Measurements from ENCODE around the gene HAUS7. TPM values are rescaled to one million over a fixed set of nuclear protein-coding genes. Genes with fewer than 3 reads are reported as not detected.

Gene HAUS7
- polyA plus RNA-seq, 1 donor (not counting 4 experiments of a cell fraction or from before 2014, with no cell fraction given) = 13.8 TPM

DNA sequence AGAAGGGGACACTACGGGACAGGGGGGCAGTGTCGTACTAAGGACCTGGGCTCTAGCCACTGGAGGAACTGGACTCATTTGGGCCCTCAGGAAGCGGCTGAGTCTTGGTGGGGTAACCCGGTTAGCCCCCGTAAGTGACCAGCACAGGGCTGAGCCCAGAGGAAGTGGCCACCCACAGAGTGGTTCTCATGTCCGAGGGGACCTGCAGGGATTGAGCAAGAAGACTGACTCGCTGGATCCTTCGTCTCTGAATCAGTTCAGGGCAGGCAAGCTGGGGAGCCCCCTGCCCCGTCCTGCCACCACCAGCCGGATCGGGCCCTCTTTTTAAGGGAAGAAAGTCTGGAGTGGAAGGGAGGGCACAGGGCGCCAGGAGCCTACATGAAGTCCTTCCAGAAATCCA, 23.7 kb upstream of the HAUS7 start:
- no peaks in the 10 kb centered on the region for H4K20me1 ChIP-seq (ENCODE audit: control insufficient read depth, extremely low read depth, insufficient read depth, low read length)
- H3K9me3 ChIP-seq (ENCODE audit: control insufficient read depth, low read depth, low read length) = no peaks in the 10 kb centered on the region
- dilution Hi-C loops (cut with MboI; ENCODE audit: extremely low pct_ligation_motif_present, low sequenced_read_pairs) = no loop called here
- DNase-seq (ENCODE audit: low read depth, low spot score) (no peak), FAIRE-seq (no peak)
- H3K4me2 ChIP-seq (ENCODE audit: control insufficient read depth, extremely low read depth, insufficient read depth, low read depth, low read length) = no peak overlapping the region
- H2AFZ ChIP-seq (ENCODE audit: control insufficient read depth, low read length) = no peak overlapping the region
- H3K36me3 ChIP-seq (ENCODE audit: control insufficient read depth in 2 of 2, extremely low read depth in 1 of 2, insufficient read depth in 2 of 2, low read length in 2 of 2) = no peaks in the 10 kb centered on the region
- no peaks in the 10 kb centered on the region for H3K9me1 ChIP-seq (ENCODE audit: control insufficient read depth, extremely low read depth, insufficient read depth, low read length)
- no peak overlapping the region for H3K27ac ChIP-seq (ENCODE audit: control insufficient read depth, insufficient read depth, low read length)
- peaks cover 2% of the 10 kb centered on the region for H3K4me1 ChIP-seq (ENCODE audit: control insufficient read depth, extremely low read depth, insufficient read depth, low read length)
- no peak overlapping the region for H3K9ac ChIP-seq (ENCODE audit: control insufficient read depth, extremely low read depth, insufficient read depth, low read length)
- no peak for TF ChIP-seq EZH2 (IDR thresholded peaks at IDR 0.05; ENCODE audit: low read length)
- TF ChIP-seq, protein P1, sequence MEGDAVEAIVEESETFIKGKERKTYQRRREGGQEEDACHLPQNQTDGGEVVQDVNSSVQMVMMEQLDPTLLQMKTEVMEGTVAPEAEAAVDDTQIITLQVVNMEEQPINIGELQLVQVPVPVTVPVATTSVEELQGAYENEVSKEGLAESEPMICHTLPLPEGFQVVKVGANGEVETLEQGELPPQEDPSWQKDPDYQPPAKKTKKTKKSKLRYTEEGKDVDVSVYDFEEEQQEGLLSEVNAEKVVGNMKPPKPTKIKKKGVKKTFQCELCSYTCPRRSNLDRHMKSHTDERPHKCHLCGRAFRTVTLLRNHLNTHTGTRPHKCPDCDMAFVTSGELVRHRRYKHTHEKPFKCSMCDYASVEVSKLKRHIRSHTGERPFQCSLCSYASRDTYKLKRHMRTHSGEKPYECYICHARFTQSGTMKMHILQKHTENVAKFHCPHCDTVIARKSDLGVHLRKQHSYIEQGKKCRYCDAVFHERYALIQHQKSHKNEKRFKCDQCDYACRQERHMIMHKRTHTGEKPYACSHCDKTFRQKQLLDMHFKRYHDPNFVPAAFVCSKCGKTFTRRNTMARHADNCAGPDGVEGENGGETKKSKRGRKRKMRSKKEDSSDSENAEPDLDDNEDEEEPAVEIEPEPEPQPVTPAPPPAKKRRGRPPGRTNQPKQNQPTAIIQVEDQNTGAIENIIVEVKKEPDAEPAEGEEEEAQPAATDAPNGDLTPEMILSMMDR (optimal IDR thresholded peaks at IDR 0.05 in 1 of 3, IDR thresholded peaks at IDR 0.05 in 1 of 3, conservative IDR thresholded peaks at IDR 0.05 in 1 of 3; ENCODE audit: extremely low read depth in 1 of 3, insufficient read depth in 2 of 3, low read length in 3 of 3) = no peak
- H3K4me3 ChIP-seq (ENCODE audit: control insufficient read depth in 2 of 3, extremely low read depth in 1 of 3, insufficient read depth in 2 of 3, low read depth in 1 of 3, low read length in 3 of 3) = no peak overlapping the region
- H3K79me2 ChIP-seq (ENCODE audit: control insufficient read depth, insufficient read depth, low read length) = no peaks in the 10 kb centered on the region
- peaks cover 26% of the 10 kb centered on the region for H3K27me3 ChIP-seq (ENCODE audit: control insufficient read depth, extremely low read depth, insufficient read depth, low read length)

DNA sequence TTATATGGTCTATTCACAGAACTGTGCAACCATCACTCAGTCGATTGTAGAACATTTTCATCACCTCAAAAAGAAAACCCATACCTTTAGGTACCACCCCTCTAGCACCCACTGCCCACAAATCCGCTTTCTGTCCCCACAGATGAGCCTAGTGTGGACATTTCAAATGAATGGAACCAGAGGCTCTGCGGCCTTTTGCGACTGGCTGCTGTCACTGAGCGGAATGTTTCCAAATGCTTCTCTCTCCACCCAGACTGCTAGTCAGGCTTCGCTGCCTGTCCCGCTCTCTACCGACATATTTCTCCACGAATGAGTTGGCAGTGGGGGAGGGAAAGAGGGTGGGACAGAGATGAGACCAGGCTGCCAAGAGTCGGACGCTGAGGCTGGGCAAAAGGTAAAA, 22.7 kb upstream of the HAUS7 start:
- no peak overlapping the region for H2AFZ ChIP-seq (ENCODE audit: control insufficient read depth, low read length)
- H3K27me3 ChIP-seq (ENCODE audit: control insufficient read depth, extremely low read depth, insufficient read depth, low read length) = peaks cover 21% of the 10 kb centered on the region
- FAIRE-seq (no peak), DNase-seq (ENCODE audit: low read depth, low spot score) (no peak)
- H3K9me3 ChIP-seq (ENCODE audit: control insufficient read depth, low read depth, low read length) = no peaks in the 10 kb centered on the region
- H3K9me1 ChIP-seq (ENCODE audit: control insufficient read depth, extremely low read depth, insufficient read depth, low read length) = no peaks in the 10 kb centered on the region
- no peaks in the 10 kb centered on the region for H4K20me1 ChIP-seq (ENCODE audit: control insufficient read depth, extremely low read depth, insufficient read depth, low read length)
- H3K4me2 ChIP-seq (ENCODE audit: control insufficient read depth, extremely low read depth, insufficient read depth, low read depth, low read length) = no peak overlapping the region
- no peak for TF ChIP-seq EZH2 (IDR thresholded peaks at IDR 0.05; ENCODE audit: low read length)
- TF ChIP-seq, protein P1 (optimal IDR thresholded peaks at IDR 0.05 in 1 of 3, IDR thresholded peaks at IDR 0.05 in 1 of 3, conservative IDR thresholded peaks at IDR 0.05 in 1 of 3; ENCODE audit: extremely low read depth in 1 of 3, insufficient read depth in 2 of 3, low read length in 3 of 3) = no peak
- H3K27ac ChIP-seq (ENCODE audit: control insufficient read depth, insufficient read depth, low read length) = no peak overlapping the region
- H3K4me3 ChIP-seq (ENCODE audit: control insufficient read depth in 2 of 3, extremely low read depth in 1 of 3, insufficient read depth in 2 of 3, low read depth in 1 of 3, low read length in 3 of 3) = no peak overlapping the region
- dilution Hi-C loops (cut with MboI; ENCODE audit: extremely low pct_ligation_motif_present, low sequenced_read_pairs) = no loop called here
- H3K36me3 ChIP-seq (ENCODE audit: control insufficient read depth in 2 of 2, extremely low read depth in 1 of 2, insufficient read depth in 2 of 2, low read length in 2 of 2) = no peaks in the 10 kb centered on the region
- H3K9ac ChIP-seq (ENCODE audit: control insufficient read depth, extremely low read depth, insufficient read depth, low read length) = no peak overlapping the region
- no peaks in the 10 kb centered on the region for H3K79me2 ChIP-seq (ENCODE audit: control insufficient read depth, insufficient read depth, low read length)
- peaks cover 2% of the 10 kb centered on the region for H3K4me1 ChIP-seq (ENCODE audit: control insufficient read depth, extremely low read depth, insufficient read depth, low read length)

Data from keratinocyte (primary cell).